LHCN-M2 (cell line): Measurements from ENCODE around the gene LRGUK. TPM values are rescaled to one million over a fixed set of nuclear protein-coding genes. Genes with fewer than 3 reads are reported as not detected.

ENCODE experiments used
- DNase-seq: peaks from one replicate; pipeline ENCODE4 v3.0.0-alpha.2; 2012; ENCODE audit warnings: low read depth
- total RNA-seq: library from RNA; depleted of rRNA; stranded (reverse); fragments of >200 nt; gene quantifications from 2 replicates; pipeline ENCODE4 v1.2.3, GENCODE V29; 2014; rRNA removed

Gene LRGUK
- total RNA-seq, 1 experiment from 2014 or later = 0.23 TPM

DNA sequence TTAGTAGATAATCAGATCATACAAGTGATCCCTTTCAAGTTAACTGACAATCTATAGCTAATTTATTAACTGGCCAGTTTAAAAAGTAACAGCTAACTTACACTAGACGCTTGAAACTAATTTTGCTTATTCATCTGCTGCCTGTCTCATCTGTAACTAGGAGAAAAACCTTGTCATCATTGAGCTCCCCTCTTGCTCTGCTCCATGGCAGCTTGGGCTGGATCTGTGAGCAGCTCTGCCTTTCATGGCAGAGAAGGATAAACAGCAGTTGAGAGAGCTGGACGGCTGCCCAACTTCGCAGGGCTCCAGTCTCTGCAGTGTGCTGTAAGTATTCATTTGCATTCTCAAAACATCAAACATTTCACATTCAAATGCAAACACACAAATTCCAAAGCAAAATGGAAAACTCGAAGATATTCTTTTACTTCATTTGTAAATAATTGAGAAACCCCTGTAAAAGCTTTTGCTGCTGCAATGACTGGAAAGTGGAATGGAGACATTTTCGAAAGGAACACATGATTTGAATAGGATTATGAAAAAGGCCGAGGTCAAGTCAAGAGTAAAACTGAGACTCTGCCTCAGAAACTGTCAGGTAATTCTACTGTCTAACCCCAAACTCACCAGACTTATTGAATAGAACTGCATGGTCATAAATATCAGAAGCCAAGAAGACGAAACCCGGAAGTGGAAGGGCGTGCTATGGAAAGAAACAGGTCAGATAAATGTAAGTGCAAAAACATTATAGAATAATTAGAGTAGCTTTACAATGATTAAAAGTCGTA is 172.0 kb downstream of the LRGUK start:
- DNase-seq = no peak

DNA sequence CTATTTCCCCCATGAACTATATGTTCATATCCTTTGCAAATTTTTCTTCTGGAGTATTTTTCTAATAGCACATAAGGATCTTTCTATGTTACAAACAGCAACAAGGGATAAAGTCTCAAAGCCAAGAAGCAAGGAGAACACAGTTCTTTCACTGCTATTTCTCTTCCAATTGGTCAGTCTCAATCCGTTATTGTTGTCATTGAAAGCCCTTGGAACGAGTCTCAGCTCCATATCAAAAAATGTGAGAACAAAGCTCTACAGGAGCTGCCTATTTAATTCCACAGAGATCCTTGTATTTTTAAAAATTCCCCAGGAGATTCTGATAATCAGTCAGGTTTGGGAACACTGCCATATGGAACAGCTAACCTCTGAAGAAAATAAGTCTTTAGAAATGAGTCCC is 173.8 kb downstream of the LRGUK start:
- DNase-seq = no peak

DNA sequence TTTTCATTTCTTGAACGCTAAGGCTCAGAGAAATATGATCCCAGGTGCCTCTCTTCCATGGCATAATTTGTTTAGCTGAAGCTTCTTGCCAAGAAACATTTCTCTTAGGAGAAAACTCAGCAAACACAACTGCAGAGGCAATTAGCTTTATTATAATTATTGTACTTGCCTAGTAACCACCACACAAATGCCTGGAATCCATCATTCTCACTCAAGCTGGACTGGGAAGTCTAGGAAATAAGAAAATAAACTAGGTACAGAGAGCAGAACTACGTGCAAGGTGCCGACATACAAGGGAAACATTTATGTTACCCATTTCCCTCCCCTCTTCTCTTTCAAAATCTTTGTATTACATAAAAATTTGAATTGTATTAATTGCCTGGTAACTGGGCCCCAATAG is 174.5 kb downstream of the LRGUK start:
- DNase-seq = no peak

DNA sequence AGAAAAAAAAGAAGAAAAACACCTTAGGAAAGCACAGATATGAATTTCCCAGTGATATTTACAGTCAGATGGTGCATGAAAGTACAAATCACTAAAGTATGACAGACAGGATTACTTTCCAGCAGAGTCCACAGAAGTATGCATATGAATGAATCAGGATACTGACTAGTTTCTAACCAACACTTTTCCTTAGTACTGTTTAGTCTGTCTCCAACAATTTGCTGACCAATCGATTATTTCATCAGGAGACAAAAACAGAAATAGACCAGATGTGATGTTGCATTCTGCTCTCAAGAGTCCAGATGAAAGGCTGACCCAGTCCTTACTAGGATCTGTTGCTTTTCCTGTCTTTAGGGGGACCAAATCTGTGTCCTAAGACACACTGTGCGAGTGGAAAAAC is 175.0 kb downstream of the LRGUK start:
- no peak for DNase-seq

DNA sequence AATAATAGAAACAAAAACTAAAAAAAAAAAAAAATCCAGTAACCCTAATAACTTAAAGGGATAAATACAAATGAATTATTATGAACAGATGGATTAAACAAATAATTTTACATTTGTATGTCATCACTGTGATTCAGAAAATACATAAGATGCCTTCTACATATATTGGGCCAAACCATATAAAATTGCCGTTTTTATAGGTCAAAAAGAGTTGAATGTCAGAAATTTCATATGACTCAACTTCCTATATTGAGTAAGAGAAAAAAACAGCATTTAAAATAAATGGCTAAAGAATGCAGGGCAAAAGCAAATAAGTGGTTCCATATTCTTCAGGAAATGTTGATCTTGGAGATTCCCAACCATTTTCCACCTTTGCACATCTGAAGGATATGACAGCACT is 180.2 kb downstream of the LRGUK start:
- DNase-seq = no peak

DNA sequence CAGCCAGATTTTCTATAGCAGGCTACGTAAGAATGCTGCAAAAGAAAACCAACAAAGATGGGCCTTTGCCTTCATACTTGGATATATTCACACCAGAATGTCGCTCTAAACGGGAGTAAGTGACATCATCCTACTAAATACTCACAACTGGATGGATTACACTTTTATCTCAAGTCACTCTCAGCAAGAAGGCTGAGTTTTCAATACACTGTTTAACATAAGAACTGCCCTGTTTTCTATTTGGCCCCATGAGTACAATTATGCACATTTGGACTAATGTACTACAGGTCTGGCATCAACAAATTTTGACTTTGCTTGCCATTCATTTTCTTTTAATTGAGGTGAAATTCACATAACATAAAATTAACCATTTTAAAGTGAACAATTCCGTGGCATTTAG is 181.4 kb downstream of the LRGUK start:
- DNase-seq = no peak

DNA sequence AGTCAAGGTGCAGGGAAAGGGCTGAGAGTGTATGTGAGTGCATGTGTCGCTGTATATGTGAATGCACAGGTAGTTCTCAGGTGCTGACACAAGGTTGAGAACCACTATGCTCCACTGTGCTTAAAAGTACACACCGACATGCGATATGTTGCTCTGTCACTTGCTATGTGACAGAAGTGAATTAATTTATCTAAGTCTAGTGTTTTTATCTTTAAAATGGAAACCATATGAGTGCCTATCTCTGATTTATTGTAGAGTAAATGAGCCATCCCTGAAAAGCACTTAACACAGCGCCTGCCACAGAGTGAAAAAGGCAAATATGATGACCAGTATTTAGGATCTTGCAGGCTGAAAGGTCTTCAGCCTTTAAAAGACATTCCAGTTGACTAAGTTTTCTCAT is 184.7 kb downstream of the LRGUK start:
- DNase-seq = no peak

DNA sequence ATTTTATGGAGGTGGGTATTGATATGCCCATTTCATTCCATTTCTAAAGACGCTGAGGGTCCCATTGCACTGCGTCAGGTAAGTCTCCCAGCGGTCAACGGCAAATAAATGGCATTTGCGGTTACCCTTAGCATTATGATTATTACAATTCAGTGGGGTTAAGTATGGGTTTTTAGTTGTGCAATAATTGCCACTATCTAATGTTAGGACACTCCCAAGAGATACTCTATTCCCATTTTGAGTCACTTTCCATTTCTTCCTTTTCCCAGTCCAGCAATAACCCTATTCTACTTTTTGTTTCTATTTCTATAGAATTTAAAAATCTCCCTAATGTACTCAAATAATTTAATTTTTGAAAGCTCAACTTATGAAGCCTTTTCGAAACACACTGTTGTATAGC is 185.6 kb downstream of the LRGUK start:
- no peak for DNase-seq

DNA sequence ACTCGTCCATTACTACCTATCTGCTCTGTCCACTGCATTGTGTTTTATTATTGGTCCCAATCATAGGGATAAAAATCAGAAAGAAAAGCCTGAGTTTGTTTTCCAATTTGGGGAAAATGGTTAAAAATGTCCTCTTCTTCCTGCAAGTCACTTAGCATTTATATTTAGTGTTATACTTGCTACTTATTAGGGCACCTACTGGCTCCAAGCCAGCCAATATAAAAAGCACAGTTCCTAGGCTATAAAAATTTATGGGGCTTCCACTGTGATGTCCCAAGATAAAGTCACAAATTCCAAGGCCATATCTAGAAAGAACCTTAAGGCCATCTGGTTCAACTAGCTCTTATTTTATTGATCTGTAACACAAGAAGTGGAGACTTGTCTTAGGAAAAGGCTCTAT is 186.4 kb downstream of the LRGUK start:
- DNase-seq = no peak

Other genes with a start within 250 kb of the LRGUK start
- 25.8 and 28.4 TPM in 2 replicates for gene SLC35B4, start 189.6 kb downstream of the LRGUK start, total RNA-seq